Breast epithelium (tissue), 3 donors: ENCODE results near the gene SPIRE1.

Experiments used
- POLR2A ChIP-seq: fragments of 450-650 bp; IDR thresholded peaks from one replicate; pipeline ENCODE4 v1.6.1; 2016; ENCODE audit warnings: antibody characterized with exemption, mild to moderate bottlenecking, moderate library complexity
- TF ChIP-seq, protein P1 (sequence below), 3 donors: fragments of 450-650 bp; IDR thresholded peaks; one replicate each; pipeline ENCODE4 v1.5.1; 2016 to 2017; ENCODE audit warnings: antibody characterized with exemption in 3 of 3, mild to moderate bottlenecking in 3 of 3, moderate library complexity in 3 of 3

DNA sequence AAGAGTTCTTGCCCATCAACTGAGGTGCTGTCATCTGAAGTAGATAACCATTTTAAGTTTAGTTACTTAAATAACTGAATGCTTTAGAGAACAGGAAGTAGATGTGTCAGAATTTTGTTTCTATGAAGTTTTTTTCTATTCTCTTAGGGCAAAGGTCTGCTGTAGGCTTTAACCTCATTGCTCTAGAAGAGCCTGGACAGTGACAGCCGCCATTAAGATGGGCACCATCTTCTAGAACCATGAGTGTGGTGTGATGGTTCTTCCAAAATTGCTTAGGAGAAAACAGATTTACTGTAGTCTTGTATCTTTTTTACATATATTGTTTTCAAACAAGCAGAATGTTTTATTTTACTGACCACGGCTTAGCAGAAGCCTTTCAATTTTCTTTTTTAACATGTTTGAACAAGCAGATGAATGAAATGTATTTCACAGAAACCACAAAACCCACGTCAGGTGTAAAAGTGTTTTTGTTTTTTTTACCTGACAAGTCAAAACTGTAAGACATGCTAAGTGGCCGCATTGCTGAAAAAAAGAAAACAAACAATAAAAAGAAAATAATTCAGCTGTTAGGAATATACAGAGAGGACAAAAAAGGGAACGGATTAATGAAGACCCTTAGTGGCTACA, 172.3 kb downstream of the SPIRE1 start:
- TF ChIP-seq POLR2A, result no peak
- TF ChIP-seq, protein P1, sequence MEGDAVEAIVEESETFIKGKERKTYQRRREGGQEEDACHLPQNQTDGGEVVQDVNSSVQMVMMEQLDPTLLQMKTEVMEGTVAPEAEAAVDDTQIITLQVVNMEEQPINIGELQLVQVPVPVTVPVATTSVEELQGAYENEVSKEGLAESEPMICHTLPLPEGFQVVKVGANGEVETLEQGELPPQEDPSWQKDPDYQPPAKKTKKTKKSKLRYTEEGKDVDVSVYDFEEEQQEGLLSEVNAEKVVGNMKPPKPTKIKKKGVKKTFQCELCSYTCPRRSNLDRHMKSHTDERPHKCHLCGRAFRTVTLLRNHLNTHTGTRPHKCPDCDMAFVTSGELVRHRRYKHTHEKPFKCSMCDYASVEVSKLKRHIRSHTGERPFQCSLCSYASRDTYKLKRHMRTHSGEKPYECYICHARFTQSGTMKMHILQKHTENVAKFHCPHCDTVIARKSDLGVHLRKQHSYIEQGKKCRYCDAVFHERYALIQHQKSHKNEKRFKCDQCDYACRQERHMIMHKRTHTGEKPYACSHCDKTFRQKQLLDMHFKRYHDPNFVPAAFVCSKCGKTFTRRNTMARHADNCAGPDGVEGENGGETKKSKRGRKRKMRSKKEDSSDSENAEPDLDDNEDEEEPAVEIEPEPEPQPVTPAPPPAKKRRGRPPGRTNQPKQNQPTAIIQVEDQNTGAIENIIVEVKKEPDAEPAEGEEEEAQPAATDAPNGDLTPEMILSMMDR (IDR thresholded peaks at IDR 0.05), result no peak
